Endothelial cell of umbilical vein (primary cell): Measurements from ENCODE around the gene PPP1CA.

Experiments used
- EZH2 ChIP-seq: IDR thresholded peaks from 2 replicates; pipeline ENCODE4 v1.6.1; 2012; ENCODE audit warnings: borderline replicate concordance, low read depth, mild to moderate bottlenecking, moderate library complexity, low read length, inconsistent platforms; ENCODE audit not compliant: severe bottlenecking
- FOS ChIP-seq: IDR thresholded peaks from 2 replicates; pipeline ENCODE4 v1.6.1; 2011; ENCODE audit warnings: mild to moderate bottlenecking, low read length, moderate library complexity, borderline replicate concordance; ENCODE audit not compliant: insufficient read depth
- GATA2 ChIP-seq: IDR thresholded peaks from 2 replicates; pipeline ENCODE4 v1.7.0; 2011; ENCODE audit warnings: low read depth, mild to moderate bottlenecking, moderate library complexity, mixed read lengths, low read length; ENCODE audit not compliant: insufficient read length, insufficient read depth
- JUN ChIP-seq: IDR thresholded peaks from 2 replicates; pipeline ENCODE4 v1.6.1; 2011; ENCODE audit warnings: borderline replicate concordance, low read depth; ENCODE audit not compliant: insufficient read length, insufficient read depth
- MAX ChIP-seq: IDR thresholded peaks from 2 replicates; pipeline ENCODE4 v1.6.1; 2011; ENCODE audit not compliant: insufficient read depth, insufficient read length
- POLR2A ChIP-seq: IDR thresholded peaks from 2 replicates; pipeline ENCODE4 v1.6.1; 2012; ENCODE audit warnings: low read depth, mild to moderate bottlenecking, control low read depth, low read length
- POLR2AphosphoS5 ChIP-seq: IDR thresholded peaks from 2 replicates; pipeline ENCODE4 v1.6.1; 2012; ENCODE audit warnings: low read depth, mild to moderate bottlenecking, control low read depth, low read length, moderate library complexity; ENCODE audit not compliant: insufficient read depth
- TF ChIP-seq, protein P1 (sequence below), 2 donors: IDR thresholded peaks; 1 replicate in 1 of 2; 2 replicates in 1 of 2; pipeline ENCODE4 v1.5.1; 2011; ENCODE audit warnings: low read length in 2 of 2, mild to moderate bottlenecking in 2 of 2, moderate library complexity in 2 of 2, control low read depth in 1 of 2, inconsistent platforms in 1 of 2, low read depth in 1 of 2; ENCODE audit not compliant: insufficient read depth in 1 of 2; ENCODE audit errors: extremely low read depth in 1 of 2

GRCh38 chr11:67397536-67397935 lies 4.1 kb downstream of the PPP1CA start:
- TF ChIP-seq POLR2AphosphoS5 (no peak), POLR2A (no peak), FOS (no peak), MAX (no peak), EZH2 (no peak), GATA2 (no peak), JUN (no peak)
- TF ChIP-seq, protein P1, sequence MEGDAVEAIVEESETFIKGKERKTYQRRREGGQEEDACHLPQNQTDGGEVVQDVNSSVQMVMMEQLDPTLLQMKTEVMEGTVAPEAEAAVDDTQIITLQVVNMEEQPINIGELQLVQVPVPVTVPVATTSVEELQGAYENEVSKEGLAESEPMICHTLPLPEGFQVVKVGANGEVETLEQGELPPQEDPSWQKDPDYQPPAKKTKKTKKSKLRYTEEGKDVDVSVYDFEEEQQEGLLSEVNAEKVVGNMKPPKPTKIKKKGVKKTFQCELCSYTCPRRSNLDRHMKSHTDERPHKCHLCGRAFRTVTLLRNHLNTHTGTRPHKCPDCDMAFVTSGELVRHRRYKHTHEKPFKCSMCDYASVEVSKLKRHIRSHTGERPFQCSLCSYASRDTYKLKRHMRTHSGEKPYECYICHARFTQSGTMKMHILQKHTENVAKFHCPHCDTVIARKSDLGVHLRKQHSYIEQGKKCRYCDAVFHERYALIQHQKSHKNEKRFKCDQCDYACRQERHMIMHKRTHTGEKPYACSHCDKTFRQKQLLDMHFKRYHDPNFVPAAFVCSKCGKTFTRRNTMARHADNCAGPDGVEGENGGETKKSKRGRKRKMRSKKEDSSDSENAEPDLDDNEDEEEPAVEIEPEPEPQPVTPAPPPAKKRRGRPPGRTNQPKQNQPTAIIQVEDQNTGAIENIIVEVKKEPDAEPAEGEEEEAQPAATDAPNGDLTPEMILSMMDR (IDR thresholded peaks at IDR 0.05; ENCODE audit: extremely low read depth in 1 of 2, insufficient read depth in 1 of 2, low read depth in 1 of 2, low read length in 2 of 2), result no peak
